ENCODE data around the gene HMGB4.

Gene HMGB4

GRCh38 chr1:33867684-33868083, 3.8 kb downstream of the HMGB4 start:
- Histone ChIP-seq H2AFZ (ENCODE audit: low read depth, low read length) (no peak overlapping the region), H3K4me3 (ENCODE audit: low read length) (no peak overlapping the region), H3K27ac (ENCODE audit: low read length) (no peak overlapping the region), H4K20me1 (ENCODE audit: insufficient read depth, low read length) (no peaks in the 10 kb centered on the region), H3K36me3 (replicated peaks; ENCODE audit: low read depth, low read length) (no peaks in the 10 kb centered on the region), H3K27me3 (ENCODE audit: low read depth, low read length) (no peaks in the 10 kb centered on the region), H3K9ac (ENCODE audit: low read length) (no peak overlapping the region), H3K4me1 (ENCODE audit: low read length) (no peaks in the 10 kb centered on the region), H3K79me2 (ENCODE audit: low read length) (no peaks in the 10 kb centered on the region), H3K4me2 (ENCODE audit: low read length) (no peak overlapping the region), H3K9me3 (ENCODE audit: insufficient read depth, low read length) (no peaks in the 10 kb centered on the region)
- no peak for TF ChIP-seq EZH2phosphoT487 (IDR thresholded peaks at IDR 0.05; ENCODE audit: low read depth)
- TF ChIP-seq CTCF (IDR thresholded peaks at IDR 0.05; ENCODE audit: low read depth, low read length) = no peak

GRCh38 chr1:33872275-33872674, 8.4 kb downstream of the HMGB4 start:
- no peak for TF ChIP-seq EZH2phosphoT487 (IDR thresholded peaks at IDR 0.05; ENCODE audit: low read depth)
- no peak for TF ChIP-seq CTCF (IDR thresholded peaks at IDR 0.05; ENCODE audit: low read depth, low read length)
- Histone ChIP-seq H3K36me3 (replicated peaks; ENCODE audit: low read depth, low read length) (no peaks in the 10 kb centered on the region), H3K79me2 (ENCODE audit: low read length) (no peaks in the 10 kb centered on the region), H2AFZ (ENCODE audit: low read depth, low read length) (no peak overlapping the region), H3K4me1 (ENCODE audit: low read length) (no peaks in the 10 kb centered on the region), H3K27me3 (ENCODE audit: low read depth, low read length) (peaks cover 9% of the 10 kb centered on the region; the same call in 1 of the 2 replicates), H3K4me3 (ENCODE audit: low read length) (no peak overlapping the region), H3K9me3 (ENCODE audit: insufficient read depth, low read length) (no peaks in the 10 kb centered on the region), H3K9ac (ENCODE audit: low read length) (no peak overlapping the region), H3K4me2 (ENCODE audit: low read length) (no peak overlapping the region), H3K27ac (ENCODE audit: low read length) (no peak overlapping the region), H4K20me1 (ENCODE audit: insufficient read depth, low read length) (no peaks in the 10 kb centered on the region)

- no peak overlapping the region for H3K4me2 ChIP-seq (ENCODE audit: low read length)
- no peaks in the 10 kb centered on the region for H3K79me2 ChIP-seq (ENCODE audit: low read length)
- H3K4me3 ChIP-seq (ENCODE audit: low read length) = no peak overlapping the region
- H3K9me3 ChIP-seq (ENCODE audit: insufficient read depth, low read length) = no peaks in the 10 kb centered on the region
- no peaks in the 10 kb centered on the region for H4K20me1 ChIP-seq (ENCODE audit: insufficient read depth, low read length)
- no peak overlapping the region for H3K9ac ChIP-seq (ENCODE audit: low read length)
- H3K4me1 ChIP-seq (ENCODE audit: low read length) = no peaks in the 10 kb centered on the region
- H3K36me3 ChIP-seq (replicated peaks; ENCODE audit: low read depth, low read length) = no peaks in the 10 kb centered on the region
- H3K27ac ChIP-seq (ENCODE audit: low read length) = no peak overlapping the region
- no peak overlapping the region for H2AFZ ChIP-seq (ENCODE audit: low read depth, low read length)
- peaks cover 9% of the 10 kb centered on the region; the same call in 1 of the 2 replicates for H3K27me3 ChIP-seq (ENCODE audit: low read depth, low read length)
- TF ChIP-seq CTCF (IDR thresholded peaks at IDR 0.05; ENCODE audit: low read depth, low read length) (no peak), EZH2phosphoT487 (IDR thresholded peaks at IDR 0.05; ENCODE audit: low read depth) (no peak)
Measured at GRCh38 chr1:33872683-33873082, 8.8 kb downstream of the HMGB4 start.

- TF ChIP-seq CTCF (IDR thresholded peaks at IDR 0.05; ENCODE audit: low read depth, low read length) (no peak), EZH2phosphoT487 (IDR thresholded peaks at IDR 0.05; ENCODE audit: low read depth) (no peak)
- H3K9ac ChIP-seq (ENCODE audit: low read length) = no peak overlapping the region
- H4K20me1 ChIP-seq (ENCODE audit: insufficient read depth, low read length) = no peaks in the 10 kb centered on the region
- no peaks in the 10 kb centered on the region for H3K4me1 ChIP-seq (ENCODE audit: low read length)
- H3K9me3 ChIP-seq (ENCODE audit: insufficient read depth, low read length) = no peaks in the 10 kb centered on the region
- H3K27me3 ChIP-seq (ENCODE audit: low read depth, low read length) = peaks cover 9% of the 10 kb centered on the region; the same call in 1 of the 2 replicates
- no peaks in the 10 kb centered on the region for H3K36me3 ChIP-seq (replicated peaks; ENCODE audit: low read depth, low read length)
- H3K79me2 ChIP-seq (ENCODE audit: low read length) = no peaks in the 10 kb centered on the region
- no peak overlapping the region for H3K27ac ChIP-seq (ENCODE audit: low read length)
- H2AFZ ChIP-seq (ENCODE audit: low read depth, low read length) = no peak overlapping the region
- H3K4me3 ChIP-seq (ENCODE audit: low read length) = no peak overlapping the region
- no peak overlapping the region for H3K4me2 ChIP-seq (ENCODE audit: low read length)
Measured at GRCh38 chr1:33874636-33875035, 10.8 kb downstream of the HMGB4 start.

Measured in OCI-LY3 (cell line).